ENCODE results near the gene LRRC37A3.
"Not testable (repeated sequence)": the region's sequence is repeated elsewhere in the genome, so short reads cannot be mapped to it uniquely, and the experiment has no call there.

LRRC37A3 gene

GRCh38 chr17:64927444-64927843, 8.2 kb upstream of the LRRC37A3 start:
- not testable (repeated sequence) for H3K9ac ChIP-seq (ENCODE audit: low read depth in 1 of 2, low read length in 2 of 2); H3K9me3 ChIP-seq (ENCODE audit: control insufficient read depth in 1 of 2, low read length in 2 of 2); H3K4me3 ChIP-seq (ENCODE audit: low read depth in 1 of 2, low read length in 2 of 2)

GRCh38 chr17:64926430-64926829, 7.2 kb upstream of the LRRC37A3 start:
- not testable (repeated sequence) for H3K27me3 ChIP-seq (ENCODE audit: control insufficient read depth in 1 of 2, insufficient read depth in 2 of 2, low read length in 2 of 2); H3K36me3 ChIP-seq (ENCODE audit: control insufficient read depth in 1 of 2, insufficient read depth in 2 of 2, low read length in 2 of 2); H3K9me3 ChIP-seq (ENCODE audit: control insufficient read depth in 1 of 2, low read length in 2 of 2); H3K9ac ChIP-seq (ENCODE audit: low read depth in 1 of 2, low read length in 2 of 2); H3K4me1 ChIP-seq (ENCODE audit: control insufficient read depth in 1 of 2, insufficient read depth in 2 of 2, low read length in 2 of 2); H3K4me3 ChIP-seq (ENCODE audit: low read depth in 1 of 2, low read length in 2 of 2); H3K27ac ChIP-seq (ENCODE audit: low read depth, low read length)

More at GRCh38 chr17:64927444-64927843, 8.2 kb upstream of the LRRC37A3 start:
- not testable (repeated sequence) for H3K27me3 ChIP-seq (ENCODE audit: control insufficient read depth in 1 of 2, insufficient read depth in 2 of 2, low read length in 2 of 2); H3K27ac ChIP-seq (ENCODE audit: low read depth, low read length); H3K36me3 ChIP-seq (ENCODE audit: control insufficient read depth in 1 of 2, insufficient read depth in 2 of 2, low read length in 2 of 2); H3K4me1 ChIP-seq (ENCODE audit: control insufficient read depth in 1 of 2, insufficient read depth in 2 of 2, low read length in 2 of 2)

- not testable (repeated sequence) for H3K27me3 ChIP-seq (ENCODE audit: control insufficient read depth in 1 of 2, insufficient read depth in 2 of 2, low read length in 2 of 2); H3K9ac ChIP-seq (ENCODE audit: low read depth in 1 of 2, low read length in 2 of 2); H3K4me1 ChIP-seq (ENCODE audit: control insufficient read depth in 1 of 2, insufficient read depth in 2 of 2, low read length in 2 of 2); H3K9me3 ChIP-seq (ENCODE audit: control insufficient read depth in 1 of 2, low read length in 2 of 2); H3K4me3 ChIP-seq (ENCODE audit: low read depth in 1 of 2, low read length in 2 of 2); H3K27ac ChIP-seq (ENCODE audit: low read depth, low read length); H3K36me3 ChIP-seq (ENCODE audit: control insufficient read depth in 1 of 2, insufficient read depth in 2 of 2, low read length in 2 of 2)
These were observed 6.0 kb upstream of the LRRC37A3 start for GRCh38 chr17:64925244-64925643.

GRCh38 chr17:64923051-64923568, 3.8 kb upstream of the LRRC37A3 start:
- H3K4me3 ChIP-seq (ENCODE audit: low read depth in 1 of 2, low read length in 2 of 2); H3K27ac ChIP-seq (ENCODE audit: low read depth, low read length): not testable (repeated sequence)

GRCh38 chr17:64920419-64921172, 1.3 kb upstream of the LRRC37A3 start:
- Histone ChIP-seq H3K27me3 (ENCODE audit: control insufficient read depth in 1 of 2, insufficient read depth in 2 of 2, low read length in 2 of 2) (no peaks in the 10 kb centered on the region), H3K9me3 (ENCODE audit: control insufficient read depth in 1 of 2, low read length in 2 of 2) (no peaks in the 10 kb centered on the region), H3K4me1 (ENCODE audit: control insufficient read depth in 1 of 2, insufficient read depth in 2 of 2, low read length in 2 of 2) (peaks cover 0 to 5% of the 10 kb centered on the region in 2 donors), H3K4me3 (ENCODE audit: low read depth in 1 of 2, low read length in 2 of 2) (no peak overlapping the region), H3K27ac (ENCODE audit: low read depth, low read length) (no peak overlapping the region), H3K36me3 (ENCODE audit: control insufficient read depth in 1 of 2, insufficient read depth in 2 of 2, low read length in 2 of 2) (no peaks in the 10 kb centered on the region), H3K9ac (ENCODE audit: low read depth in 1 of 2, low read length in 2 of 2) (no peak overlapping the region)

More at GRCh38 chr17:64923051-64923568, 3.8 kb upstream of the LRRC37A3 start:
- not testable (repeated sequence) for H3K27me3 ChIP-seq (ENCODE audit: control insufficient read depth in 1 of 2, insufficient read depth in 2 of 2, low read length in 2 of 2); H3K9ac ChIP-seq (ENCODE audit: low read depth in 1 of 2, low read length in 2 of 2); H3K36me3 ChIP-seq (ENCODE audit: control insufficient read depth in 1 of 2, insufficient read depth in 2 of 2, low read length in 2 of 2); H3K9me3 ChIP-seq (ENCODE audit: control insufficient read depth in 1 of 2, low read length in 2 of 2); H3K4me1 ChIP-seq (ENCODE audit: control insufficient read depth in 1 of 2, insufficient read depth in 2 of 2, low read length in 2 of 2)

- Histone ChIP-seq H3K36me3 (ENCODE audit: control insufficient read depth in 1 of 2, insufficient read depth in 2 of 2, low read length in 2 of 2) (no peaks in the 10 kb centered on the region), H3K27me3 (ENCODE audit: control insufficient read depth in 1 of 2, insufficient read depth in 2 of 2, low read length in 2 of 2) (no peaks in the 10 kb centered on the region), H3K9me3 (ENCODE audit: control insufficient read depth in 1 of 2, low read length in 2 of 2) (no peaks in the 10 kb centered on the region), H3K4me1 (ENCODE audit: control insufficient read depth in 1 of 2, insufficient read depth in 2 of 2, low read length in 2 of 2) (peaks cover 0 to 5% of the 10 kb centered on the region in 2 donors), H3K27ac (ENCODE audit: low read depth, low read length) (no peak overlapping the region), H3K4me3 (ENCODE audit: low read depth in 1 of 2, low read length in 2 of 2) (peak overlapping the region; percentile 61 to 73), H3K9ac (ENCODE audit: low read depth in 1 of 2, low read length in 2 of 2) (peak overlapping the region in 1 of 2 donors; percentile 59)
These were observed 744 bp upstream of the LRRC37A3 start for GRCh38 chr17:64920026-64920418.

GRCh38 chr17:64918842-64919288, 413 bp downstream of the LRRC37A3 start:
- H3K9ac ChIP-seq (ENCODE audit: low read depth in 1 of 2, low read length in 2 of 2); H3K36me3 ChIP-seq (ENCODE audit: control insufficient read depth in 1 of 2, insufficient read depth in 2 of 2, low read length in 2 of 2); H3K9me3 ChIP-seq (ENCODE audit: control insufficient read depth in 1 of 2, low read length in 2 of 2); H3K4me1 ChIP-seq (ENCODE audit: control insufficient read depth in 1 of 2, insufficient read depth in 2 of 2, low read length in 2 of 2); H3K27me3 ChIP-seq (ENCODE audit: control insufficient read depth in 1 of 2, insufficient read depth in 2 of 2, low read length in 2 of 2): not testable (repeated sequence)
- Histone ChIP-seq H3K27ac (ENCODE audit: low read depth, low read length) (peak overlapping the region; percentile 62), H3K4me3 (ENCODE audit: low read depth in 1 of 2, low read length in 2 of 2) (peak overlapping the region; percentile 55 to 60)

GRCh38 chr17:64917540-64917939, 1.7 kb downstream of the LRRC37A3 start:
- H3K36me3 ChIP-seq (ENCODE audit: control insufficient read depth in 1 of 2, insufficient read depth in 2 of 2, low read length in 2 of 2); H3K27ac ChIP-seq (ENCODE audit: low read depth, low read length); H3K4me1 ChIP-seq (ENCODE audit: control insufficient read depth in 1 of 2, insufficient read depth in 2 of 2, low read length in 2 of 2); H3K9me3 ChIP-seq (ENCODE audit: control insufficient read depth in 1 of 2, low read length in 2 of 2); H3K4me3 ChIP-seq (ENCODE audit: low read depth in 1 of 2, low read length in 2 of 2); H3K27me3 ChIP-seq (ENCODE audit: control insufficient read depth in 1 of 2, insufficient read depth in 2 of 2, low read length in 2 of 2); H3K9ac ChIP-seq (ENCODE audit: low read depth in 1 of 2, low read length in 2 of 2): not testable (repeated sequence)

GRCh38 chr17:64915244-64915643, 4.0 kb downstream of the LRRC37A3 start:
- H3K9ac ChIP-seq (ENCODE audit: low read depth in 1 of 2, low read length in 2 of 2); H3K27me3 ChIP-seq (ENCODE audit: control insufficient read depth in 1 of 2, insufficient read depth in 2 of 2, low read length in 2 of 2); H3K4me1 ChIP-seq (ENCODE audit: control insufficient read depth in 1 of 2, insufficient read depth in 2 of 2, low read length in 2 of 2); H3K4me3 ChIP-seq (ENCODE audit: low read depth in 1 of 2, low read length in 2 of 2); H3K9me3 ChIP-seq (ENCODE audit: control insufficient read depth in 1 of 2, low read length in 2 of 2); H3K27ac ChIP-seq (ENCODE audit: low read depth, low read length); H3K36me3 ChIP-seq (ENCODE audit: control insufficient read depth in 1 of 2, insufficient read depth in 2 of 2, low read length in 2 of 2): not testable (repeated sequence)

GRCh38 chr17:64910191-64910514, 9.1 kb downstream of the LRRC37A3 start:
- not testable (repeated sequence) for H3K9me3 ChIP-seq (ENCODE audit: control insufficient read depth in 1 of 2, low read length in 2 of 2); H3K27ac ChIP-seq (ENCODE audit: low read depth, low read length); H3K4me1 ChIP-seq (ENCODE audit: control insufficient read depth in 1 of 2, insufficient read depth in 2 of 2, low read length in 2 of 2); H3K9ac ChIP-seq (ENCODE audit: low read depth in 1 of 2, low read length in 2 of 2); H3K4me3 ChIP-seq (ENCODE audit: low read depth in 1 of 2, low read length in 2 of 2); H3K27me3 ChIP-seq (ENCODE audit: control insufficient read depth in 1 of 2, insufficient read depth in 2 of 2, low read length in 2 of 2); H3K36me3 ChIP-seq (ENCODE audit: control insufficient read depth in 1 of 2, insufficient read depth in 2 of 2, low read length in 2 of 2)

All from duodenal mucosa (tissue), 2 donors.